Liver (tissue), 9 donors: ENCODE results near the gene GARIN5A. TPM values are rescaled to one million over a fixed set of nuclear protein-coding genes. Genes with fewer than 3 reads are reported as not detected.

Source experiments
- DNase-seq: peaks from one replicate; pipeline ENCODE4 v3.0.0-alpha.2; 2017; ENCODE audit warnings: low spot score
- H3K27ac ChIP-seq, 2 donors: one replicate each; pipeline ENCODE4 v1.7.0; 2013; ENCODE audit warnings: inconsistent platforms in 2 of 2, low read length in 2 of 2, control low read depth in 1 of 2, low read depth in 1 of 2, mild to moderate bottlenecking in 1 of 2
- H3K27me3 ChIP-seq, 4 donors: one replicate each; pipeline versions ENCODE4 v1.6.1 to v1.7.0; 2013; ENCODE audit warnings: low read length in 3 of 4, inconsistent platforms in 1 of 4, mild to moderate bottlenecking in 1 of 4, moderate library complexity in 1 of 4; ENCODE audit not compliant: control insufficient read depth in 4 of 4, insufficient read depth in 4 of 4
- H3K36me3 ChIP-seq, 4 donors: one replicate each; pipeline versions ENCODE4 v1.6.1 to v1.7.0; 2013; ENCODE audit warnings: low read length in 3 of 4, mild to moderate bottlenecking in 3 of 4, low read depth in 1 of 4, moderate library complexity in 1 of 4; ENCODE audit not compliant: control insufficient read depth in 4 of 4, insufficient read depth in 3 of 4
- H3K4me1 ChIP-seq, 4 donors: one replicate each; pipeline versions ENCODE4 v1.6.1 to v1.7.0; 2013; ENCODE audit warnings: low read length in 3 of 4, mild to moderate bottlenecking in 3 of 4, moderate library complexity in 1 of 4; ENCODE audit not compliant: control insufficient read depth in 4 of 4, insufficient read depth in 4 of 4
- H3K4me3 ChIP-seq, 3 donors: one replicate each; pipeline versions ENCODE4 v1.6.1 to v1.7.0; 2013; ENCODE audit warnings: low read length in 3 of 3, control low read depth in 1 of 3, low read depth in 1 of 3, mild to moderate bottlenecking in 1 of 3
- H3K9ac ChIP-seq, 2 donors: one replicate each; pipeline ENCODE4 v1.7.0; 2013; ENCODE audit warnings: low read length in 2 of 2, mild to moderate bottlenecking in 2 of 2, moderate library complexity in 2 of 2, control low read depth in 1 of 2, low read depth in 1 of 2
- H3K9me3 ChIP-seq, 4 donors: one replicate each; pipeline versions ENCODE4 v1.6.1 to v1.7.0; 2013; ENCODE audit warnings: low read length in 3 of 4; ENCODE audit not compliant: control insufficient read depth in 4 of 4
- EGR1 ChIP-seq, 2 donors: IDR thresholded peaks; 2 replicates each; pipeline ENCODE4 v1.6.1; 2016 to 2018; ENCODE audit warnings: antibody characterized with exemption in 2 of 2, low read depth in 2 of 2
- FOXA1 ChIP-seq: IDR thresholded peaks from 2 replicates; pipeline ENCODE4 v1.6.1; 2016; ENCODE audit warnings: antibody characterized with exemption
- FOXA2 ChIP-seq: IDR thresholded peaks from 2 replicates; pipeline ENCODE4 v1.6.1; 2016; ENCODE audit warnings: antibody characterized with exemption
- GABPA ChIP-seq, 2 donors: IDR thresholded peaks in 1 of 2; conservative IDR thresholded peaks in 1 of 2; 2 replicates each; pipeline ENCODE4 v1.6.1; 2016; ENCODE audit warnings: antibody characterized with exemption in 2 of 2, mild to moderate bottlenecking in 1 of 2, moderate library complexity in 1 of 2
- HNF4G ChIP-seq: IDR thresholded peaks from 2 replicates; pipeline ENCODE4 v1.6.1; 2016; ENCODE audit warnings: antibody characterized with exemption
- JUND ChIP-seq, 2 donors: IDR thresholded peaks; 2 replicates each; pipeline ENCODE4 v1.6.1; 2016; ENCODE audit warnings: antibody characterized with exemption in 2 of 2
- NR2F2 ChIP-seq: IDR thresholded peaks from 2 replicates; pipeline ENCODE4 v1.6.1; 2016; ENCODE audit warnings: antibody characterized with exemption
- RAD21 ChIP-seq, 2 donors: IDR thresholded peaks; 2 replicates each; pipeline ENCODE4 v1.6.1; 2016; ENCODE audit warnings: antibody characterized with exemption in 2 of 2, mild to moderate bottlenecking in 2 of 2
- RXRA ChIP-seq, 2 donors: IDR thresholded peaks; 2 replicates each; pipeline ENCODE4 v1.6.1; 2017 to 2018; ENCODE audit warnings: antibody characterized with exemption in 2 of 2, mild to moderate bottlenecking in 1 of 2
- SP1 ChIP-seq: IDR thresholded peaks from 2 replicates; pipeline ENCODE4 v1.6.1; 2018; ENCODE audit warnings: antibody characterized with exemption, mild to moderate bottlenecking
- TAF1 ChIP-seq: conservative IDR thresholded peaks from 2 replicates; pipeline ENCODE4 v1.6.1; 2016; ENCODE audit warnings: antibody characterized with exemption, mild to moderate bottlenecking
- YY1 ChIP-seq: IDR thresholded peaks from 2 replicates; pipeline ENCODE4 v1.6.1; 2016; ENCODE audit warnings: antibody characterized with exemption, mild to moderate bottlenecking
- WGBS: extraction: QIAGEN DNeasy Blood & Tissue Kit; methylation state at CpG from one replicate; pipeline ENCODE4 v1.1.7; 2013; 5-methylcytosine and 5-hydroxymethylcytosine counted together
- polyA plus RNA-seq, 2 donors: library from polyadenylated mRNA; stranded (reverse) in 1 of 2; unstranded in 1 of 2; fragments of 200-250 nt in 1 of 2; fragments of >200 nt in 1 of 2; fragmentation: Nextera tagmentation in 1 of 2; extraction: Ambion mirVana in 1 of 2; gene quantifications; one replicate each; pipeline versions ENCODE4 v1.2.1 to v1.2.3, GENCODE V29; 2013 to 2015
- total RNA-seq, 2 donors: library from RNA; depleted of rRNA; stranded (reverse); fragments of >200 nt; gene quantifications; one replicate each; pipeline ENCODE4 v1.2.3, GENCODE V29; 2014
- TF ChIP-seq, protein P1 (sequence below): IDR thresholded peaks from 2 replicates; pipeline ENCODE4 v1.6.1; 2016; ENCODE audit warnings: antibody characterized with exemption
- TF ChIP-seq, protein P2 (sequence below): fragments of 150-350 bp; IDR thresholded peaks from 2 replicates; pipeline ENCODE4 v1.5.1; 2017; ENCODE audit warnings: improper control_type of control experiment, low read depth, low read length; ENCODE audit not compliant: missing input control
- TF ChIP-seq, protein P3 (sequence below): IDR thresholded peaks from 2 replicates; pipeline ENCODE4 v1.6.1; 2016; ENCODE audit warnings: antibody characterized with exemption
- TF ChIP-seq, protein P4 (sequence below): IDR thresholded peaks from 2 replicates; pipeline ENCODE4 v1.6.1; 2016; ENCODE audit warnings: antibody characterized with exemption
- TF ChIP-seq, protein P5 (sequence below): IDR thresholded peaks from 2 replicates; pipeline ENCODE4 v1.6.1; 2016; ENCODE audit warnings: antibody characterized with exemption, mild to moderate bottlenecking
- donor health status: healthy.
- donor health status: healthy.
- donor health status: healthy.
- donor health status: healthy.
- donor health status: healthy.

Gene GARIN5A
- total and polyA plus RNA-seq, 4 donors, result 0.42 to 1.7 (median 1.1) TPM

DNA sequence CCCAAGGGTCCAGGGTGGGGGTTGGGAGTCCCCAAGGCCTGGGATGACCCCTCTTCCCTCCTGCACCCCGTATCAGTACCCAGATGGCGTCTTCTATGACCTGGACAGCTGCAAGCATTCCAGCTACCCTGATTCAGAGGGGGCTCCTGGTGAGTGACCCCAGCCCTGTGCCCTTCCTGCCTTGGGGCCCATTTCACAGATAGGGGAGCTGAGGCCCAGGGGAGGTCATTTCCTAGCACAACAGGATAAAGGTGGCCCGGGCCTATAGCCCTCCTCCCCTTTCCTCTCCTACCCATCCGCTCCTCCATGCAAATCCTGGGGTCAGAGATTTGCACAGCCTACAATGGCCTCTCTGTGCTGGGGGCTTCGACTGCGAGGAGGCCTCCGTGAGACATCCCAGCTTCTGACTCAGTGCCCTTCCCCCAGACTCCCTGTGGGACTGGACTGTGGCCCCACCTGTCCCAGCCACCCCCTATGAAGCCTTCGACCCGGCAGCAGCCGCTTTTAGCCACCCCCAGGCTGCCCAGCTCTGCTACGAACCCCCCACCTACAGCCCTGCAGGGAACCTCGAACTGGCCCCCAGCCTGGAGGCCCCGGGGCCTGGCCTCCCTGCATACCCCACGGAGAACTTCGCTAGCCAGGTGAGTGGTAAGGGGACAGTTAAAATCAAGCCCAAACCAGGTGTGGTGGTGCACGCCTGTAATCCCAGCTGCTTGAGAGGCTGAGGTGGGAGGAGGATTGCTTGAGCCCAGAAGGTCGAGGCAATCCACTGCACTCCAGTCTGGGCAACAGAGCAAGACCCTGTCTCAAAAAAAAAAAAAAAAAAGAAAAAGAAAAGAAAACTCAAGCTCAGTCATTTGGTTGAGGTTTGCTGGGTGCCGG is 54.0 kb downstream of the GARIN5A start:
- peaks cover 0 to 2% (median 0%) of the 10 kb centered on the region in 4 donors for H3K27me3 ChIP-seq
- H3K27ac ChIP-seq, result no peak overlapping the region
- no peaks in the 10 kb centered on the region for H3K36me3 ChIP-seq
- H3K9me3 ChIP-seq, result no peaks in the 10 kb centered on the region
- H3K4me1 ChIP-seq, result no peaks in the 10 kb centered on the region
- 86% methylated on average over 18 of the region's 18 CpGs for WGBS
- no peak for DNase-seq
- no peak overlapping the region for H3K9ac ChIP-seq
- H3K4me3 ChIP-seq, result no peak overlapping the region
- TF ChIP-seq GABPA (IDR thresholded peaks at IDR 0.05 in 1 of 2, conservative IDR thresholded peaks at IDR 0.05 in 1 of 2), result no peak
- no peak for TF ChIP-seq RAD21 (IDR thresholded peaks at IDR 0.05)
- TF ChIP-seq EGR1 (IDR thresholded peaks at IDR 0.05; ENCODE audit: low read depth in 2 of 2), result no peak
- TF ChIP-seq, protein P1, sequence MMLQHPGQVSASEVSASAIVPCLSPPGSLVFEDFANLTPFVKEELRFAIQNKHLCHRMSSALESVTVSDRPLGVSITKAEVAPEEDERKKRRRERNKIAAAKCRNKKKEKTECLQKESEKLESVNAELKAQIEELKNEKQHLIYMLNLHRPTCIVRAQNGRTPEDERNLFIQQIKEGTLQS, result no peak
- no peak for TF ChIP-seq NR2F2
- no peak for TF ChIP-seq TAF1
- TF ChIP-seq, protein P2, sequence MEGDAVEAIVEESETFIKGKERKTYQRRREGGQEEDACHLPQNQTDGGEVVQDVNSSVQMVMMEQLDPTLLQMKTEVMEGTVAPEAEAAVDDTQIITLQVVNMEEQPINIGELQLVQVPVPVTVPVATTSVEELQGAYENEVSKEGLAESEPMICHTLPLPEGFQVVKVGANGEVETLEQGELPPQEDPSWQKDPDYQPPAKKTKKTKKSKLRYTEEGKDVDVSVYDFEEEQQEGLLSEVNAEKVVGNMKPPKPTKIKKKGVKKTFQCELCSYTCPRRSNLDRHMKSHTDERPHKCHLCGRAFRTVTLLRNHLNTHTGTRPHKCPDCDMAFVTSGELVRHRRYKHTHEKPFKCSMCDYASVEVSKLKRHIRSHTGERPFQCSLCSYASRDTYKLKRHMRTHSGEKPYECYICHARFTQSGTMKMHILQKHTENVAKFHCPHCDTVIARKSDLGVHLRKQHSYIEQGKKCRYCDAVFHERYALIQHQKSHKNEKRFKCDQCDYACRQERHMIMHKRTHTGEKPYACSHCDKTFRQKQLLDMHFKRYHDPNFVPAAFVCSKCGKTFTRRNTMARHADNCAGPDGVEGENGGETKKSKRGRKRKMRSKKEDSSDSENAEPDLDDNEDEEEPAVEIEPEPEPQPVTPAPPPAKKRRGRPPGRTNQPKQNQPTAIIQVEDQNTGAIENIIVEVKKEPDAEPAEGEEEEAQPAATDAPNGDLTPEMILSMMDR, result no peak
- no peak for TF ChIP-seq YY1
- no peak for TF ChIP-seq JUND (IDR thresholded peaks at IDR 0.05)
- TF ChIP-seq, protein P3, sequence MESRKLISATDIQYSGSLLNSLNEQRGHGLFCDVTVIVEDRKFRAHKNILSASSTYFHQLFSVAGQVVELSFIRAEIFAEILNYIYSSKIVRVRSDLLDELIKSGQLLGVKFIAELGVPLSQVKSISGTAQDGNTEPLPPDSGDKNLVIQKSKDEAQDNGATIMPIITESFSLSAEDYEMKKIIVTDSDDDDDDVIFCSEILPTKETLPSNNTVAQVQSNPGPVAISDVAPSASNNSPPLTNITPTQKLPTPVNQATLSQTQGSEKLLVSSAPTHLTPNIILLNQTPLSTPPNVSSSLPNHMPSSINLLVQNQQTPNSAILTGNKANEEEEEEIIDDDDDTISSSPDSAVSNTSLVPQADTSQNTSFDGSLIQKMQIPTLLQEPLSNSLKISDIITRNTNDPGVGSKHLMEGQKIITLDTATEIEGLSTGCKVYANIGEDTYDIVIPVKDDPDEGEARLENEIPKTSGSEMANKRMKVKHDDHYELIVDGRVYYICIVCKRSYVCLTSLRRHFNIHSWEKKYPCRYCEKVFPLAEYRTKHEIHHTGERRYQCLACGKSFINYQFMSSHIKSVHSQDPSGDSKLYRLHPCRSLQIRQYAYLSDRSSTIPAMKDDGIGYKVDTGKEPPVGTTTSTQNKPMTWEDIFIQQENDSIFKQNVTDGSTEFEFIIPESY, result no peak
- TF ChIP-seq, protein P4, sequence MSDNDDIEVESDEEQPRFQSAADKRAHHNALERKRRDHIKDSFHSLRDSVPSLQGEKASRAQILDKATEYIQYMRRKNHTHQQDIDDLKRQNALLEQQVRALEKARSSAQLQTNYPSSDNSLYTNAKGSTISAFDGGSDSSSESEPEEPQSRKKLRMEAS, result no peak
- TF ChIP-seq, protein P5, sequence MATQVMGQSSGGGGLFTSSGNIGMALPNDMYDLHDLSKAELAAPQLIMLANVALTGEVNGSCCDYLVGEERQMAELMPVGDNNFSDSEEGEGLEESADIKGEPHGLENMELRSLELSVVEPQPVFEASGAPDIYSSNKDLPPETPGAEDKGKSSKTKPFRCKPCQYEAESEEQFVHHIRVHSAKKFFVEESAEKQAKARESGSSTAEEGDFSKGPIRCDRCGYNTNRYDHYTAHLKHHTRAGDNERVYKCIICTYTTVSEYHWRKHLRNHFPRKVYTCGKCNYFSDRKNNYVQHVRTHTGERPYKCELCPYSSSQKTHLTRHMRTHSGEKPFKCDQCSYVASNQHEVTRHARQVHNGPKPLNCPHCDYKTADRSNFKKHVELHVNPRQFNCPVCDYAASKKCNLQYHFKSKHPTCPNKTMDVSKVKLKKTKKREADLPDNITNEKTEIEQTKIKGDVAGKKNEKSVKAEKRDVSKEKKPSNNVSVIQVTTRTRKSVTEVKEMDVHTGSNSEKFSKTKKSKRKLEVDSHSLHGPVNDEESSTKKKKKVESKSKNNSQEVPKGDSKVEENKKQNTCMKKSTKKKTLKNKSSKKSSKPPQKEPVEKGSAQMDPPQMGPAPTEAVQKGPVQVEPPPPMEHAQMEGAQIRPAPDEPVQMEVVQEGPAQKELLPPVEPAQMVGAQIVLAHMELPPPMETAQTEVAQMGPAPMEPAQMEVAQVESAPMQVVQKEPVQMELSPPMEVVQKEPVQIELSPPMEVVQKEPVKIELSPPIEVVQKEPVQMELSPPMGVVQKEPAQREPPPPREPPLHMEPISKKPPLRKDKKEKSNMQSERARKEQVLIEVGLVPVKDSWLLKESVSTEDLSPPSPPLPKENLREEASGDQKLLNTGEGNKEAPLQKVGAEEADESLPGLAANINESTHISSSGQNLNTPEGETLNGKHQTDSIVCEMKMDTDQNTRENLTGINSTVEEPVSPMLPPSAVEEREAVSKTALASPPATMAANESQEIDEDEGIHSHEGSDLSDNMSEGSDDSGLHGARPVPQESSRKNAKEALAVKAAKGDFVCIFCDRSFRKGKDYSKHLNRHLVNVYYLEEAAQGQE, result no peak

DNA sequence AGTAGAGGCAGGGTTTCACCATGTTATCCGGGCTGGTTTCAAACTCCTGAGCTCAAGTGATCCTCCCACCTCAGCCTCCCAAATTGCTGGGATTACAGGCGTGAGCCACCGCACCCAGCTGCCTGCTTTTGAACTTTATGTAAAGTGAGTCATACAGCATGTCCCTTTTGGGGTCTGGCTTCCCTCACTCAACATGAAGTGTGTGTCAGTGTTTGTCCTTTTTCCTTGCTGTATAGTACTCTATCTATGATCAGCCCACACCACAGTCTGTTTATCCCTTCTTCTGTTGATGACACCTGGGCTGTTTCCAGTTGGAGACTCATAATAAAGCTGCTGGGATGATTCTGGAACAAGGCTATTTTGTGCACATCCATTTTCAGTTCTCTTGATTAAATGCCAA is 55.8 kb downstream of the GARIN5A start:
- Histone ChIP-seq H3K27me3 (peaks cover 0 to 3% (median 0%) of the 10 kb centered on the region in 4 donors), H3K9me3 (no peaks in the 10 kb centered on the region), H3K36me3 (no peaks in the 10 kb centered on the region), H3K4me3 (no peak overlapping the region), H3K4me1 (no peaks in the 10 kb centered on the region), H3K9ac (no peak overlapping the region), H3K27ac (no peak overlapping the region)
- 60% methylated on average over 3 of the region's 3 CpGs for WGBS
- no peak for DNase-seq
- TF ChIP-seq FOXA1, result no peak
- no peak for TF ChIP-seq SP1
- TF ChIP-seq RXRA (IDR thresholded peaks at IDR 0.05), result no peak
- TF ChIP-seq, protein P5, result no peak
- no peak for TF ChIP-seq EGR1 (IDR thresholded peaks at IDR 0.05; ENCODE audit: low read depth in 2 of 2)
- TF ChIP-seq HNF4G, result no peak
- TF ChIP-seq JUND (IDR thresholded peaks at IDR 0.05), result no peak
- TF ChIP-seq GABPA (IDR thresholded peaks at IDR 0.05 in 1 of 2, conservative IDR thresholded peaks at IDR 0.05 in 1 of 2), result no peak
- no peak for TF ChIP-seq FOXA2
- TF ChIP-seq, protein P2, result no peak
